ENCODE data around the gene TYMP.

- TF ChIP-seq, protein P1, sequence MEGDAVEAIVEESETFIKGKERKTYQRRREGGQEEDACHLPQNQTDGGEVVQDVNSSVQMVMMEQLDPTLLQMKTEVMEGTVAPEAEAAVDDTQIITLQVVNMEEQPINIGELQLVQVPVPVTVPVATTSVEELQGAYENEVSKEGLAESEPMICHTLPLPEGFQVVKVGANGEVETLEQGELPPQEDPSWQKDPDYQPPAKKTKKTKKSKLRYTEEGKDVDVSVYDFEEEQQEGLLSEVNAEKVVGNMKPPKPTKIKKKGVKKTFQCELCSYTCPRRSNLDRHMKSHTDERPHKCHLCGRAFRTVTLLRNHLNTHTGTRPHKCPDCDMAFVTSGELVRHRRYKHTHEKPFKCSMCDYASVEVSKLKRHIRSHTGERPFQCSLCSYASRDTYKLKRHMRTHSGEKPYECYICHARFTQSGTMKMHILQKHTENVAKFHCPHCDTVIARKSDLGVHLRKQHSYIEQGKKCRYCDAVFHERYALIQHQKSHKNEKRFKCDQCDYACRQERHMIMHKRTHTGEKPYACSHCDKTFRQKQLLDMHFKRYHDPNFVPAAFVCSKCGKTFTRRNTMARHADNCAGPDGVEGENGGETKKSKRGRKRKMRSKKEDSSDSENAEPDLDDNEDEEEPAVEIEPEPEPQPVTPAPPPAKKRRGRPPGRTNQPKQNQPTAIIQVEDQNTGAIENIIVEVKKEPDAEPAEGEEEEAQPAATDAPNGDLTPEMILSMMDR (IDR thresholded peaks at IDR 0.05; ENCODE audit: insufficient read depth, low read depth, low read length): no peak
- no peak for TF ChIP-seq EZH2 (IDR thresholded peaks at IDR 0.05; ENCODE audit: insufficient read depth, low read length)
Measured at GRCh38 chr22:50479721-50480120, 50.1 kb downstream of the TYMP start.
